ENCODE results near the gene XPO6. TPM values are rescaled to one million over a fixed set of nuclear protein-coding genes. Genes with fewer than 3 reads are reported as not detected.
A peak's percentile ranks its signal among the peaks of the same experiment; 100 is the strongest.

The XPO6 gene
- total RNA-seq, 4 donors from 2014 or later: 88.2 to 160 (median 118) TPM

DNA sequence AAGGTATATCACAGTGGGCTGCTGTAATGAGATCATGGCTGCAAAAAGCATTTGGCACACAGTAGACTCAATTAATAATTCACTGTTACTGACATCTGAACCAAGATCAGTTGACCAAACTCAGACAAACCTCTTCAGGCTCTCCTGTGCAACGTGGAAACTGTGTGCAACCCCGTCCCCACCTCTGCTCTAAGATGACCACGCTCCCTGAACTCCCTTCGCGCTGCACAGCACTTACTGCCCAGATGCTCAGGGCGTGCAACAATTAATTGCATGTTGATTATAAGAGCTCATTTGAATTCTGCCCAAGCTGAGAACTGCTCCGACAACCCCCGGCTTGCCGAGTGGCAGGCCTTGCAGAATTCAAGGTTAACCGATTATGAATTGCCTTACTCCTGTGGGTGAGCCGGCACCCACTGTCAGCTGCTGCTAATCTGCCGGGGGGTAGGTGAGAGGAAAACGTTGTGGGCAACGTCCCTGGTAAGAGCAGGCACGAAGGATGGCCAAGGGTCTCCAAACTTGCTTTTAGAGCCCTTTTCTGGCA lies 147.0 kb downstream of the XPO6 start:
- WGBS, 2 donors: 62 to 68% methylated on average over 13 to 15 of the region's 15 CpGs

GRCh38 chr16:28064150-28064549 lies 147.6 kb downstream of the XPO6 start:
- TF ChIP-seq CTCF (IDR thresholded peaks at IDR 0.05) (no peak), POLR2A (IDR thresholded peaks at IDR 0.05) (no peak)
- H3K27ac ChIP-seq: no peak overlapping the region
- intact Hi-C loops (cut with DNase I): no loop called here
- H3K9me3 ChIP-seq: no peaks in the 10 kb centered on the region
- no peaks in the 10 kb centered on the region for H3K36me3 ChIP-seq
- H3K27me3 ChIP-seq: no peaks in the 10 kb centered on the region
- H3K4me3 ChIP-seq (replicated peaks in 1 of 3): no peak overlapping the region
- peaks cover 0 to 4% of the 10 kb centered on the region in 2 donors for H3K4me1 ChIP-seq
- WGBS, 2 donors: 43% methylated on average over 2 of the region's 3 CpGs; no CpG with 5 or more reads in 1 of the 2 donors
- no peak for DNase-seq

More for the DNA sequence above, 147.0 kb downstream of the XPO6 start:
- Histone ChIP-seq H3K36me3 (no peaks in the 10 kb centered on the region), H3K27me3 (no peaks in the 10 kb centered on the region), H3K4me1 (peaks cover 0 to 4% of the 10 kb centered on the region in 2 donors), H3K4me3 (replicated peaks in 1 of 3) (no peak overlapping the region), H3K27ac (no peak overlapping the region), H3K9me3 (no peaks in the 10 kb centered on the region)
- TF ChIP-seq CTCF (IDR thresholded peaks at IDR 0.05) (no peak), POLR2A (IDR thresholded peaks at IDR 0.05) (no peak)
- intact Hi-C loops (cut with DNase I): no loop called here
- DNase-seq: no peak

GRCh38 chr16:28063591-28064061 lies 148.1 kb downstream of the XPO6 start, which contains the start of gene GSG1L:
Gene GSG1L (minus strand): TSS chr16:28063714. CDS start chr16:28063424, 290 bp downstream.
- Histone ChIP-seq H3K27me3 (no peaks in the 10 kb centered on the region), H3K27ac (no peak within 1 kb of the TSS), H3K4me1 (peaks cover 0 to 4% of the 10 kb centered on the region in 2 donors), H3K4me3 (replicated peaks in 1 of 3) (no peak within 1 kb of the TSS), H3K9me3 (no peaks in the 10 kb centered on the region), H3K36me3 (no peaks in the 10 kb centered on the region)
- DNase-seq: no peak
- intact Hi-C loops (cut with DNase I): no loop called here
- TF ChIP-seq CTCF (IDR thresholded peaks at IDR 0.05) (peak in 1 of 6 experiments; percentile 21), POLR2A (IDR thresholded peaks at IDR 0.05) (no peak)
- WGBS, 2 donors: 1 to 4% methylated on average over 7 to 18 of the region's 54 CpGs

- WGBS, 2 donors: 0% methylated on average over 20 of the region's 99 CpGs; no CpG with 5 or more reads in 1 of the 2 donors
- H3K9me3 ChIP-seq: no peaks in the 10 kb centered on the region
- no peak overlapping the region for H3K4me3 ChIP-seq (replicated peaks in 1 of 3)
- no peak overlapping the region for H3K27ac ChIP-seq
- no peaks in the 10 kb centered on the region for H3K27me3 ChIP-seq
- intact Hi-C loops (cut with DNase I): no loop called here
- TF ChIP-seq CTCF (IDR thresholded peaks at IDR 0.05) (no peak), POLR2A (IDR thresholded peaks at IDR 0.05) (no peak)
- H3K36me3 ChIP-seq: no peaks in the 10 kb centered on the region
- peak in 1 of 2 donors; percentile 8 for DNase-seq
- peaks cover 0 to 4% of the 10 kb centered on the region in 2 donors for H3K4me1 ChIP-seq
Measured at GRCh38 chr16:28062847-28063521, 148.8 kb downstream of the XPO6 start.

DNA sequence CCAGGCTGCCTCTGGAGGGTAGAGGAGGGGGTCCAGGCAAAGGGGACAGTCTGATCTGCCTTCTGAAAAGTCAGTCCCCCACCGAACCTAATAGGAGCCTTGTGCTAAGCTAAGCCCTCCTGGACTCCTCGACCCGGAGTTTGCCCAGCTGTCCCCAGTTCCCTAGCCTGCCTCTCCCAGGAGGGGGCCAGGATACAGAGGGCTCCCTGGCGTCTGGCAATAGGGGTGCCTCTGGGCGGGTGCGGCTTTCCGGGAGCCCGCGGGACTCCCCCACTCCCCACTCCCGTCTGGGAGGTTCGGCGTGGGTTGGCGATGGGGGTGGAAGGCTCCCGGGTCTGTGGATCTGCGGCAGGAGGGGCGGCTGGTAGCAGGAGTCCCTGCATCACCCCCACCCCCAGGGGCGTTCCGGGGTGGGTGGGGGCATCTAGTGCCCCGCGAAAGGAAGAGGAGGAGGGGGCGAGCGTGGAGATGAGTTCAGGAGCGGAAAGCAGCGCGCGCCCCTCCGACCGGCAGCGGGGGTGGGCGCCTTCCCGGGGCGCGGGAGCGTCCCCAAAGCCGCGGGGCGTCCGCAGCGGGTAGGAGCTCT lies 149.4 kb downstream of the XPO6 start:
- no peak overlapping the region for H3K4me3 ChIP-seq (replicated peaks in 1 of 3)
- H3K27me3 ChIP-seq: no peaks in the 10 kb centered on the region
- TF ChIP-seq CTCF (IDR thresholded peaks at IDR 0.05) (no peak), POLR2A (IDR thresholded peaks at IDR 0.05) (no peak)
- DNase-seq: no peak
- intact Hi-C loops (cut with DNase I): no loop called here
- peaks cover 0 to 4% of the 10 kb centered on the region in 2 donors for H3K4me1 ChIP-seq
- no peaks in the 10 kb centered on the region for H3K36me3 ChIP-seq
- WGBS, 2 donors: 8 to 13% methylated on average over 5 to 23 of the region's 39 CpGs
- no peak overlapping the region for H3K27ac ChIP-seq
- H3K9me3 ChIP-seq: no peaks in the 10 kb centered on the region
